Chondrocyte (in vitro differentiated cells): Measurements from ENCODE around the gene AZIN2. TPM values are rescaled to one million over a fixed set of nuclear protein-coding genes. Genes with fewer than 3 reads are reported as not detected.

ENCODE experiments used
- DNase-seq: peaks from one replicate; pipeline ENCODE4 v3.0.0; 2021; ENCODE audit warnings: mixed read lengths, low spot score
- H3K27ac Mint-ChIP-seq: one replicate; pipeline ENCODE4 v1.8.0; 2021; ENCODE audit warnings: mild to moderate bottlenecking, moderate library complexity, mixed read lengths; ENCODE audit not compliant: unreplicated experiment
- H3K27me3 Mint-ChIP-seq: 2 replicates; pipeline ENCODE4 v1.8.0; 2021; ENCODE audit warnings: low read depth, mixed read lengths
- H3K36me3 Mint-ChIP-seq: 2 replicates; pipeline ENCODE4 v1.8.0; 2021; ENCODE audit warnings: low read depth, mixed read lengths
- H3K4me1 Mint-ChIP-seq: 2 replicates; pipeline ENCODE4 v1.8.0; 2021; ENCODE audit warnings: low read depth, mild to moderate bottlenecking, mixed read lengths
- H3K4me3 Mint-ChIP-seq: one replicate; pipeline ENCODE4 v1.8.0; 2021; ENCODE audit warnings: mild to moderate bottlenecking, moderate library complexity, mixed read lengths; ENCODE audit not compliant: unreplicated experiment
- H3K9me3 Mint-ChIP-seq: 2 replicates; pipeline ENCODE4 v1.8.0; 2021; ENCODE audit warnings: low read depth, mixed read lengths
- total RNA-seq: library from RNA; stranded (reverse); gene quantifications from 3 replicates; pipeline ENCODE4 v1.2.1, GENCODE V29; 2021
- TF ChIP-seq, protein P1 (sequence below): fragments of 200-600 bp; sonication (generic); IDR thresholded peaks from 2 replicates; pipeline ENCODE4 v1.5.0; 2021; ENCODE audit warnings: antibody characterized with exemption, mild to moderate bottlenecking, moderate library complexity

AZIN2 gene
- total RNA-seq, 1 donor from 2014 or later, result 3.5 TPM

DNA sequence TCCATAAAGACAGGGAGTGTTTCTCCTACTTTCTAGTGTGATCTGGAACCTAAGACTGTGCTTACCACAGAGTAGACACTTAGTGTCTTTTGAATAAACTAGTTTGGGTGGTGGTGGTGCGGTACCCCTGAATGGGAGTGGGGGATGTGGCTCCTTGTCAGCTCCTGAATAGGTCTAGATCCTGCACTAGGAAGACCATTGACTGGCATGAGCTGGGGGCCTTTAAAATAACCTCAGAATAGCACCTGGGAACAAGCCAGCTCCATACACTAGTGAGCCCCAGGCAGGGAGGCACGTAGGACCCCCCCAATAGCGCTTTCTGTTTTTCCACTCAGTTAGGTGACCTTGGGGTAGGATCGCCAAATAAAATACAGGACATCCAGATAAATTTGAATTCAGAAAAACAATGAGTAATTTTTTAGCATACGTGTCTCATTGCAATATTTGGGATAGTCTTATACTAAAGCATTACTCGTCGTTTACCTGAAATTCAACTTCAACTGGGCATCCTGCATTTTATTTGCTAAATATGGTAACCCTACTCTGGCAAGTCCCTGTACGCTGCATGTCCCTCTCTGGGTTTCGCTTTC, 45.6 kb downstream of the AZIN2 start:
- Mint-ChIP-seq H3K4me3 (peak overlapping the region; percentile 74), H3K36me3 (peaks cover 4% of the 10 kb centered on the region), H3K27me3 (no peaks in the 10 kb centered on the region), H3K4me1 (peaks cover 12% of the 10 kb centered on the region), H3K9me3 (no peaks in the 10 kb centered on the region), H3K27ac (peak overlapping the region; percentile 83)
- TF ChIP-seq, protein P1, sequence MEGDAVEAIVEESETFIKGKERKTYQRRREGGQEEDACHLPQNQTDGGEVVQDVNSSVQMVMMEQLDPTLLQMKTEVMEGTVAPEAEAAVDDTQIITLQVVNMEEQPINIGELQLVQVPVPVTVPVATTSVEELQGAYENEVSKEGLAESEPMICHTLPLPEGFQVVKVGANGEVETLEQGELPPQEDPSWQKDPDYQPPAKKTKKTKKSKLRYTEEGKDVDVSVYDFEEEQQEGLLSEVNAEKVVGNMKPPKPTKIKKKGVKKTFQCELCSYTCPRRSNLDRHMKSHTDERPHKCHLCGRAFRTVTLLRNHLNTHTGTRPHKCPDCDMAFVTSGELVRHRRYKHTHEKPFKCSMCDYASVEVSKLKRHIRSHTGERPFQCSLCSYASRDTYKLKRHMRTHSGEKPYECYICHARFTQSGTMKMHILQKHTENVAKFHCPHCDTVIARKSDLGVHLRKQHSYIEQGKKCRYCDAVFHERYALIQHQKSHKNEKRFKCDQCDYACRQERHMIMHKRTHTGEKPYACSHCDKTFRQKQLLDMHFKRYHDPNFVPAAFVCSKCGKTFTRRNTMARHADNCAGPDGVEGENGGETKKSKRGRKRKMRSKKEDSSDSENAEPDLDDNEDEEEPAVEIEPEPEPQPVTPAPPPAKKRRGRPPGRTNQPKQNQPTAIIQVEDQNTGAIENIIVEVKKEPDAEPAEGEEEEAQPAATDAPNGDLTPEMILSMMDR, result no peak
- no peak for DNase-seq

GRCh38 chr1:33127001-33127823, 46.3 kb downstream of the AZIN2 start:
- Mint-ChIP-seq H3K4me3 (peak overlapping the region; percentile 74), H3K27ac (peak overlapping the region; percentile 83), H3K4me1 (peaks cover 12% of the 10 kb centered on the region), H3K27me3 (no peaks in the 10 kb centered on the region), H3K9me3 (peaks cover 3% of the 10 kb centered on the region), H3K36me3 (peaks cover 6% of the 10 kb centered on the region)
- DNase-seq, result peak; percentile 97
- TF ChIP-seq, protein P1, result peak; percentile 85

DNA sequence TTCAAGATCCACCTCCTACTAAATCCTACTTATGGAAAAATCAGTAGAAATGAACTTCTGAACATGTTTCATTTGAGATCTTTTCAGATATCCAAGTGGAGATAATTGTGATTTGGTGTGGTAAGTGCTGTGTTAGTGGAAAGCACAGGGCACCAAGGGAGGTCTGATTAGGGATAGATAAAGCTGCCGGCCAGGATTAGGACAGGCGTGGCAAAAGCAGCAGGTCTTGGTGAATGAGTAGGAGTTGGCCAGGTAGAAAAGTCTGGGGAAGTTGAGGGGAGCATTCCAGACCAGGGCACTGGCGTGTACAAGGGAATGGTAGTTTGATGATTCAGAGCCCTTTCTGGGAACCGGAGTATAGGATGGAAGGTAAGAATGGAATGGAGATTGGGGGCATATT, 47.8 kb downstream of the AZIN2 start:
- Mint-ChIP-seq H3K36me3 (peaks cover 9% of the 10 kb centered on the region), H3K27ac (no peak overlapping the region), H3K27me3 (no peaks in the 10 kb centered on the region), H3K4me3 (no peak overlapping the region), H3K4me1 (peaks cover 12% of the 10 kb centered on the region), H3K9me3 (peaks cover 3% of the 10 kb centered on the region)
- DNase-seq, result no peak
- TF ChIP-seq, protein P1, result no peak

GRCh38 chr1:33130297-33130696, 49.3 kb downstream of the AZIN2 start:
- Mint-ChIP-seq H3K27me3 (no peaks in the 10 kb centered on the region), H3K36me3 (peaks cover 8% of the 10 kb centered on the region), H3K4me3 (no peak overlapping the region), H3K4me1 (peaks cover 12% of the 10 kb centered on the region), H3K27ac (no peak overlapping the region), H3K9me3 (peaks cover 3% of the 10 kb centered on the region)
- TF ChIP-seq, protein P1, result no peak
- DNase-seq, result no peak

- peaks cover 3% of the 10 kb centered on the region for H3K9me3 Mint-ChIP-seq
- H3K27ac Mint-ChIP-seq, result no peak overlapping the region
- H3K4me1 Mint-ChIP-seq, result peaks cover 9% of the 10 kb centered on the region
- H3K36me3 Mint-ChIP-seq, result peaks cover 9% of the 10 kb centered on the region
- no peaks in the 10 kb centered on the region for H3K27me3 Mint-ChIP-seq
- TF ChIP-seq, protein P1, result no peak
- no peak overlapping the region for H3K4me3 Mint-ChIP-seq
- no peak for DNase-seq
Observed at GRCh38 chr1:33131191-33131590, 50.2 kb downstream of the AZIN2 start.
